Colonic mucosa (tissue), 4 donors: ENCODE measurements around the gene ADAMTSL1. TPM values are rescaled to one million over a fixed set of nuclear protein-coding genes. Genes with fewer than 3 reads are reported as not detected.

Experiments
- DNase-seq: peaks from one replicate; pipeline ENCODE4 v3.0.0-alpha.2; 2020
- H3K27ac ChIP-seq: fragments of 200-600 bp; one replicate; pipeline ENCODE4 v1.8.0; 2021
- H3K27me3 ChIP-seq: fragments of 200-600 bp; one replicate; pipeline ENCODE4 v1.8.0; 2021
- H3K36me3 ChIP-seq: fragments of 200-600 bp; one replicate; pipeline ENCODE4 v1.8.0; 2021
- H3K4me1 ChIP-seq: fragments of 200-600 bp; one replicate; pipeline ENCODE4 v1.8.0; 2021; ENCODE audit warnings: mild to moderate bottlenecking
- H3K4me3 ChIP-seq: fragments of 200-600 bp; one replicate; pipeline ENCODE4 v1.8.0; 2021
- H3K9ac ChIP-seq, 2 donors: one replicate each; pipeline ENCODE4 v1.7.0; 2013; ENCODE audit warnings: control low read depth in 2 of 2, low read depth in 2 of 2, low read length in 2 of 2
- H3K9me3 ChIP-seq: fragments of 200-600 bp; one replicate; pipeline ENCODE4 v1.8.0; 2021
- intact Hi-C: fragments of 100-400 bp; cut with DNase I; formaldehyde crosslinking; loops from one replicate; pipeline ENCODE4 v1.14.1; 2022
- total RNA-seq, 2 donors: library from RNA; stranded (reverse); fragmentation: NEBNext Ultra II Directional in 1 of 2; extraction: Animal tissue kit (Norgen Biotek cat#: 25700) in 1 of 2; gene quantifications; one replicate each; pipeline ENCODE4 v1.2.1, GENCODE V29; 2021
- TF ChIP-seq, protein P1 (sequence below): fragments of 200-600 bp; IDR thresholded peaks from one replicate; pipeline ENCODE4 v1.8.0; 2022; ENCODE audit warnings: antibody characterized with exemption, mild to moderate bottlenecking
- donor health status: healthy.
- donor health status: DM: no; HTN: no; CAD: no.
- donor health status: DM: no; HTN: no; CAD: no.

The ADAMTSL1 gene
- total RNA-seq, 2 donors from 2014 or later: 10.2 to 14.7 TPM

DNA sequence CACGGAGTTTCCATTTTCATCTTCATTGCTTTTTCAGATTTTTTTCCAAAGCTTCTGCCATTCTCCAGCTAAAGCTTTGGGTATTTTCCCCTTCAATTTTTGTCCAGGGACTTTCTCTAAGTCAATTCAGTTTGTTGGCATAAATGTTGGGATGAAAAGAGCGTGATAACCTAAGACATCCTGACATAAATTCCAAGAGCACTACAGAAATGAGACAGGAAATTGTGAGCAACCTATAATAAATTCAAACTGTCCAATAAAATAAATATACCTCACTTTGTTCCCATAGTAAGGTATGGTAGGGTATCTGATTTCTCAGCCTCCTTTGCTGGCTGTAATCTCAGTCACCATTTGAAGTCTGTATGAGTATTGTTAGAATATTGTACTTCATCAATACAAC, 8.4 kb downstream of the ADAMTSL1 start:
- no peaks in the 10 kb centered on the region for H3K27me3 ChIP-seq
- H3K36me3 ChIP-seq: no peaks in the 10 kb centered on the region
- H3K27ac ChIP-seq: no peak overlapping the region
- no peak overlapping the region for H3K4me3 ChIP-seq
- intact Hi-C loops: no loop called here
- TF ChIP-seq, protein P1, sequence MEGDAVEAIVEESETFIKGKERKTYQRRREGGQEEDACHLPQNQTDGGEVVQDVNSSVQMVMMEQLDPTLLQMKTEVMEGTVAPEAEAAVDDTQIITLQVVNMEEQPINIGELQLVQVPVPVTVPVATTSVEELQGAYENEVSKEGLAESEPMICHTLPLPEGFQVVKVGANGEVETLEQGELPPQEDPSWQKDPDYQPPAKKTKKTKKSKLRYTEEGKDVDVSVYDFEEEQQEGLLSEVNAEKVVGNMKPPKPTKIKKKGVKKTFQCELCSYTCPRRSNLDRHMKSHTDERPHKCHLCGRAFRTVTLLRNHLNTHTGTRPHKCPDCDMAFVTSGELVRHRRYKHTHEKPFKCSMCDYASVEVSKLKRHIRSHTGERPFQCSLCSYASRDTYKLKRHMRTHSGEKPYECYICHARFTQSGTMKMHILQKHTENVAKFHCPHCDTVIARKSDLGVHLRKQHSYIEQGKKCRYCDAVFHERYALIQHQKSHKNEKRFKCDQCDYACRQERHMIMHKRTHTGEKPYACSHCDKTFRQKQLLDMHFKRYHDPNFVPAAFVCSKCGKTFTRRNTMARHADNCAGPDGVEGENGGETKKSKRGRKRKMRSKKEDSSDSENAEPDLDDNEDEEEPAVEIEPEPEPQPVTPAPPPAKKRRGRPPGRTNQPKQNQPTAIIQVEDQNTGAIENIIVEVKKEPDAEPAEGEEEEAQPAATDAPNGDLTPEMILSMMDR: no peak
- H3K9me3 ChIP-seq: no peaks in the 10 kb centered on the region
- no peaks in the 10 kb centered on the region for H3K4me1 ChIP-seq
- no peak for DNase-seq
- no peak overlapping the region for H3K9ac ChIP-seq

- Histone ChIP-seq H3K9ac (no peak overlapping the region), H3K9me3 (no peaks in the 10 kb centered on the region), H3K4me1 (no peaks in the 10 kb centered on the region), H3K27ac (no peak overlapping the region), H3K27me3 (no peaks in the 10 kb centered on the region), H3K36me3 (no peaks in the 10 kb centered on the region), H3K4me3 (no peak overlapping the region)
- DNase-seq: no peak
- intact Hi-C loops: no loop called here
- TF ChIP-seq, protein P1: no peak
These were observed 11.8 kb downstream of the ADAMTSL1 start for GRCh38 chr9:18485714-18486113.

- intact Hi-C loops: no loop called here
- H3K4me1 ChIP-seq: no peaks in the 10 kb centered on the region
- no peaks in the 10 kb centered on the region for H3K9me3 ChIP-seq
- H3K4me3 ChIP-seq: no peak overlapping the region
- DNase-seq: no peak
- no peak overlapping the region for H3K27ac ChIP-seq
- H3K27me3 ChIP-seq: no peaks in the 10 kb centered on the region
- no peaks in the 10 kb centered on the region for H3K36me3 ChIP-seq
- H3K9ac ChIP-seq: no peak overlapping the region
- TF ChIP-seq, protein P1: no peak
These were observed 13.7 kb downstream of the ADAMTSL1 start for GRCh38 chr9:18487611-18488010.

GRCh38 chr9:18488886-18489285, 14.9 kb downstream of the ADAMTSL1 start:
- H3K9me3 ChIP-seq: no peaks in the 10 kb centered on the region
- intact Hi-C loops: no loop called here
- no peaks in the 10 kb centered on the region for H3K27me3 ChIP-seq
- H3K4me1 ChIP-seq: no peaks in the 10 kb centered on the region
- no peak overlapping the region for H3K4me3 ChIP-seq
- no peak for DNase-seq
- no peak overlapping the region for H3K9ac ChIP-seq
- TF ChIP-seq, protein P1: no peak
- no peak overlapping the region for H3K27ac ChIP-seq
- H3K36me3 ChIP-seq: no peaks in the 10 kb centered on the region

DNA sequence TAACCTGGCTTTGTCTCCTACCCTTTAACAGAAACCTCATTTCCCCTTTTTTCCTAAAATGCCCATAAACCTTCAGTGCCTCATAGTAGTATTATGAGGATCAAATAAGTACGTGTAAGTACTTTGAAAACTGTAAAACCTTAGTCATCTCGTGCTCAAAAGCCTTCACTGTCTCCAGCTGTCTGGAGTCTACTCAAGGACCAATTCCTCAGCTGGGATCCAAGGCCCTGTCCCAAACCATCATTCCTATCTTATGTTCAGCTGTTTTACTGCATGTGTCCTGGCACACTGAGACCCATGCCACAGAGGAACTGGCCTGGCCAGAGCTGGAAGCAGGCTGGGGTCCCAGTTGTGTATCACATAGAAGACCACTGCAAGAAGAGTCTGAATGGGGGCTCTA, 15.9 kb downstream of the ADAMTSL1 start:
- DNase-seq: no peak
- H3K27me3 ChIP-seq: no peaks in the 10 kb centered on the region
- H3K9me3 ChIP-seq: no peaks in the 10 kb centered on the region
- H3K4me3 ChIP-seq: no peak overlapping the region
- H3K27ac ChIP-seq: no peak overlapping the region
- no peak overlapping the region for H3K9ac ChIP-seq
- TF ChIP-seq, protein P1: no peak
- no peaks in the 10 kb centered on the region for H3K4me1 ChIP-seq
- intact Hi-C loops: no loop called here
- H3K36me3 ChIP-seq: no peaks in the 10 kb centered on the region
